A673 (cell line): ENCODE results near the gene AHCY.

Experiments
- CTCF ChIP-seq: fragments of 300-800, 200-600 bp; sonication (generic); conservative IDR thresholded peaks from 2 replicates; pipeline ENCODE4 v1.5.1; 2017; ENCODE audit warnings: low read depth, mild to moderate bottlenecking, antibody characterized with exemption, low read length, moderate library complexity, mixed read lengths
- EZH2 ChIP-seq: fragments of 200-600 bp; sonication (generic); IDR thresholded peaks from 2 replicates; pipeline ENCODE4 v1.6.1; 2017; ENCODE audit warnings: borderline replicate concordance, low read depth, mild to moderate bottlenecking, mixed read lengths, antibody characterized with exemption, low read length; ENCODE audit not compliant: poor library complexity, severe bottlenecking

GRCh38 chr20:34309691-34310090, 6.5 kb upstream of the AHCY start:
- TF ChIP-seq EZH2 = no peak
- TF ChIP-seq CTCF = no peak
